Measurements from ENCODE around the gene SNAP25. TPM values are rescaled to one million over a fixed set of nuclear protein-coding genes. Genes with fewer than 3 reads are reported as not detected.

The SNAP25 gene
- total RNA-seq, 1 experiment from 2014 or later = not detected

DNA sequence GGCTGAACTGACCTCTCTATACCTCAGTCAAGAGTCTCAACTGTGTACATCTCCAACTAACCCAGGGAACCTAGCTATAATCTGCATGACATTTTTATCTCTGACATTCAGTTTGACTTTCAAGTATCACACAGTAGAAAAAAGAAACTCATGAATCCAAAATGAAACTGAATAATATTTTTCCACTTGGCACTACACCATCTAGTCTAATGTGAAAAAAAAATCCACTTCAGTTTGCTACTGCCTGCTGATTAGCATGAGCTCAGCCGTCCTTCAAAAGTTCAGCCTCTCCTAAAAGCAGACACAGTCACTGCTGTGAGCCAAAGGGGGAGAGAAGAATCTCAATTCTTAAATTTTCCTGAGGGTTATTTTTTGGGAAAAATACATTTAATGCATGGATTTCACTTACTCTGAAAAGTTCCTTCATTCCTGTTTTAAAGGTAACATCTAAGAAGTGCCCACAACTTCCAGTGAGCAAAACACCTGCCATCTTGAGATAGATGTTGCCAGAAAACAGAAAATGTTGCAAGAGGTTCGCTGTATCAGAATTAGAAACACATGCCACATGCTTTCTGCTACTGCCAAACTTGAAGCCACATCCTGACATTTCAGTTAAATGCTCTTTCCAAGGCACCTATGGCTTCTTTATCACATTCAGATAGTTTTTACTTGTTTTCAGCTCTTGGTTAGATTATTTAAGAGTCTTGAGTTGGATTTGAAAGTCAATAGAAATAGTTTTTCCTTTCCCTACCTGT lies 120.0 kb downstream of the SNAP25 start:
- intact Hi-C loops (cut with micrococcal nuclease) = no loop called here
- Histone ChIP-seq H3K79me2 (ENCODE audit: low read length) (no peaks in the 10 kb centered on the region), H3K9me3 (ENCODE audit: low read length) (no peaks in the 10 kb centered on the region), H3K4me3 (ENCODE audit: low read length) (no peak overlapping the region), H3K4me2 (ENCODE audit: low read length) (no peak overlapping the region), H3K4me1 (ENCODE audit: insufficient read depth, low read length) (no peaks in the 10 kb centered on the region), H3F3A (ENCODE audit: low read length, unreplicated experiment) (no peaks in the 10 kb centered on the region), H2AFZ (ENCODE audit: low read length) (no peak overlapping the region), H3K9me2 (replicated peaks; ENCODE audit: low read length) (no peaks in the 10 kb centered on the region), H3K36me3 (ENCODE audit: low read depth, low read length) (no peaks in the 10 kb centered on the region), H3K9ac (ENCODE audit: low read length) (no peak overlapping the region), H3K27ac (ENCODE audit: low read length) (no peak overlapping the region), H3K27me3 (ENCODE audit: low read length) (peaks cover 67% of the 10 kb centered on the region), H4K20me1 (ENCODE audit: low read length) (no peaks in the 10 kb centered on the region)
- POLR2A ChIA-PET (ENCODE audit: unreplicated experiment) = no interaction called here
- CTCF ChIA-PET = no interaction called here
- no TSS peak for BruUV-seq (replicated peaks)
- ATAC-seq (no peak), DNase-seq (no peak)
- no peak for TF ChIP-seq EZH2 (IDR thresholded peaks at IDR 0.05; ENCODE audit: low read length, unreplicated experiment)
- TF ChIP-seq EZH2phosphoT487 (IDR thresholded peaks at IDR 0.05; ENCODE audit: borderline replicate concordance, low read length) = no peak
- TF ChIP-seq, protein P1, sequence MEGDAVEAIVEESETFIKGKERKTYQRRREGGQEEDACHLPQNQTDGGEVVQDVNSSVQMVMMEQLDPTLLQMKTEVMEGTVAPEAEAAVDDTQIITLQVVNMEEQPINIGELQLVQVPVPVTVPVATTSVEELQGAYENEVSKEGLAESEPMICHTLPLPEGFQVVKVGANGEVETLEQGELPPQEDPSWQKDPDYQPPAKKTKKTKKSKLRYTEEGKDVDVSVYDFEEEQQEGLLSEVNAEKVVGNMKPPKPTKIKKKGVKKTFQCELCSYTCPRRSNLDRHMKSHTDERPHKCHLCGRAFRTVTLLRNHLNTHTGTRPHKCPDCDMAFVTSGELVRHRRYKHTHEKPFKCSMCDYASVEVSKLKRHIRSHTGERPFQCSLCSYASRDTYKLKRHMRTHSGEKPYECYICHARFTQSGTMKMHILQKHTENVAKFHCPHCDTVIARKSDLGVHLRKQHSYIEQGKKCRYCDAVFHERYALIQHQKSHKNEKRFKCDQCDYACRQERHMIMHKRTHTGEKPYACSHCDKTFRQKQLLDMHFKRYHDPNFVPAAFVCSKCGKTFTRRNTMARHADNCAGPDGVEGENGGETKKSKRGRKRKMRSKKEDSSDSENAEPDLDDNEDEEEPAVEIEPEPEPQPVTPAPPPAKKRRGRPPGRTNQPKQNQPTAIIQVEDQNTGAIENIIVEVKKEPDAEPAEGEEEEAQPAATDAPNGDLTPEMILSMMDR (conservative IDR thresholded peaks at IDR 0.05; ENCODE audit: low read depth, low read length) = no peak

DNA sequence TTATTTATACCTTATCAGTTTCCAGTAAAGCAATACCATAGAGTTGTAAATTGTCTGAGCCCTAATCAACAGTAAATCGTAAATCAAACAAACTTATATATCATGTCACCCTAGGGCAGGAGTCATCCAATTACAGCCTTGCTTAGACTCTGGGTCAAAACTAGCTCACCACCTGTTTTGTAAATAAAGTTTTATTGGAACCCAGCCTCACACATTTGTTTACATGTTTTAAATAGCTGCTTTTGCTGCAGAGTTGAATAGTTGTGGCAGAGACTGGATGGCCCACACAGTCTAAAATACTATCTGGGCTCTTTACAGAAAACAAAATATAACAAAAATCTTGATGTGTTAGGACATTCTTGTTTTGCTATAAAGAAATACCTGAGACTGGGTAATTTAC lies 121.0 kb downstream of the SNAP25 start:
- Histone ChIP-seq H4K20me1 (ENCODE audit: low read length) (no peaks in the 10 kb centered on the region), H2AFZ (ENCODE audit: low read length) (no peak overlapping the region), H3K27me3 (ENCODE audit: low read length) (peaks cover 59% of the 10 kb centered on the region; the same call in 1 of the 2 replicates), H3K27ac (ENCODE audit: low read length) (no peak overlapping the region), H3K79me2 (ENCODE audit: low read length) (no peaks in the 10 kb centered on the region), H3K4me1 (ENCODE audit: insufficient read depth, low read length) (no peaks in the 10 kb centered on the region), H3F3A (ENCODE audit: low read length, unreplicated experiment) (no peaks in the 10 kb centered on the region), H3K9ac (ENCODE audit: low read length) (no peak overlapping the region), H3K9me3 (ENCODE audit: low read length) (no peaks in the 10 kb centered on the region), H3K4me2 (ENCODE audit: low read length) (no peak overlapping the region), H3K9me2 (replicated peaks; ENCODE audit: low read length) (no peaks in the 10 kb centered on the region), H3K4me3 (ENCODE audit: low read length) (no peak overlapping the region), H3K36me3 (ENCODE audit: low read depth, low read length) (no peaks in the 10 kb centered on the region)
- DNase-seq (no peak), ATAC-seq (no peak)
- ChIA-PET POLR2A (ENCODE audit: unreplicated experiment) (no interaction called here), CTCF (no interaction called here)
- TF ChIP-seq EZH2 (IDR thresholded peaks at IDR 0.05; ENCODE audit: low read length, unreplicated experiment) (no peak), EZH2phosphoT487 (IDR thresholded peaks at IDR 0.05; ENCODE audit: borderline replicate concordance, low read length) (no peak)
- TF ChIP-seq, protein P1 (conservative IDR thresholded peaks at IDR 0.05; ENCODE audit: low read depth, low read length) = no peak
- BruUV-seq (replicated peaks) = no TSS peak
- intact Hi-C loops (cut with micrococcal nuclease) = no loop called here

DNA sequence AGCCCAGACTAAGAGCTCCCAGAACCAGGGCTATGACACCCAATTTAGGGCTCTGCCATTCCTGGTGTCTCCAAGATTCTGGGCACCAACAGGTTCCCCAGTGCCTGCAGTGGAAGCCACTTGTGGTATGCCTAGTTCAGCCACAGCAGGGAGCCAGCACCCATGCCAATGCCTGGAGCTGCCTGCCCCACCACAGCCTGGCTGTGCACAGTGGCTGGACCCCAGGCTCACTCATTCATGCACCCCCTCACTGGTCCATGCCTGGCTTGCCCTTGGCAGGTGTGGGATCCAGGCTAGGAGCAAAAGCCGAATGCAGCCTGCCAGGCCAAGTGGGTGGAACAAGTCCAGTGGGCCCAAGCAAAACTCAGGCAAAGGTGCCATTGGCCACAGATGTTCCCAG lies 123.5 kb downstream of the SNAP25 start:
- ATAC-seq = no peak
- POLR2A ChIA-PET (ENCODE audit: unreplicated experiment) = no interaction called here
- no peaks in the 10 kb centered on the region for H3K36me3 ChIP-seq (ENCODE audit: low read depth, low read length)

More for the DNA sequence above, 123.5 kb downstream of the SNAP25 start:
- CTCF ChIA-PET = interaction anchor here (0.6 kb wide), 1 partner anchor 733 kb away, joined by 12 read pairs; no protein-coding TSS in a partner anchor
- Histone ChIP-seq H3K9ac (ENCODE audit: low read length) (no peak overlapping the region), H3K27me3 (ENCODE audit: low read length) (peaks cover 56% of the 10 kb centered on the region; the same call in 1 of the 2 replicates), H3K4me1 (ENCODE audit: insufficient read depth, low read length) (no peaks in the 10 kb centered on the region), H3F3A (ENCODE audit: low read length, unreplicated experiment) (no peaks in the 10 kb centered on the region), H3K4me2 (ENCODE audit: low read length) (no peak overlapping the region), H3K4me3 (ENCODE audit: low read length) (no peak overlapping the region), H3K79me2 (ENCODE audit: low read length) (no peaks in the 10 kb centered on the region), H3K9me2 (replicated peaks; ENCODE audit: low read length) (no peaks in the 10 kb centered on the region), H3K9me3 (ENCODE audit: low read length) (no peaks in the 10 kb centered on the region), H3K27ac (ENCODE audit: low read length) (no peak overlapping the region), H4K20me1 (ENCODE audit: low read length) (no peaks in the 10 kb centered on the region), H2AFZ (ENCODE audit: low read length) (no peak overlapping the region)
- no peak for DNase-seq
- TF ChIP-seq EZH2phosphoT487 (IDR thresholded peaks at IDR 0.05; ENCODE audit: borderline replicate concordance, low read length) (no peak), EZH2 (IDR thresholded peaks at IDR 0.05; ENCODE audit: low read length, unreplicated experiment) (no peak)
- TF ChIP-seq, protein P1 (conservative IDR thresholded peaks at IDR 0.05; ENCODE audit: low read depth, low read length) = no peak
- intact Hi-C loops (cut with micrococcal nuclease) = no loop called here
- BruUV-seq (replicated peaks) = no TSS peak
